Epithelial cell of proximal tubule (primary cell): ENCODE results near the gene CCDC178. TPM values are rescaled to one million over a fixed set of nuclear protein-coding genes. Genes with fewer than 3 reads are reported as not detected.
"Not testable (repeated sequence)": the region's sequence is repeated elsewhere in the genome, so short reads cannot be mapped to it uniquely, and the experiment has no call there.

ENCODE experiments used
- DNase-seq: peaks from one replicate; pipeline ENCODE4 v3.0.0-alpha.2; 2011; ENCODE audit warnings: low read depth
- H3K4me3 ChIP-seq: 2 replicates; pipeline ENCODE4 v1.5.1; 2011; ENCODE audit warnings: low read depth, mild to moderate bottlenecking, low read length
- CTCF ChIP-seq: conservative IDR thresholded peaks from 2 replicates; pipeline ENCODE4 v1.5.1; 2012; ENCODE audit warnings: low read depth, mild to moderate bottlenecking, low read length
- total RNA-seq: library from RNA; depleted of rRNA; stranded (reverse); fragments of >200 nt; gene quantifications from 2 replicates; pipeline ENCODE4 v1.2.3, GENCODE V29; 2015

CCDC178 gene
- total RNA-seq, 1 donor from 2014 or later, result not detected

DNA sequence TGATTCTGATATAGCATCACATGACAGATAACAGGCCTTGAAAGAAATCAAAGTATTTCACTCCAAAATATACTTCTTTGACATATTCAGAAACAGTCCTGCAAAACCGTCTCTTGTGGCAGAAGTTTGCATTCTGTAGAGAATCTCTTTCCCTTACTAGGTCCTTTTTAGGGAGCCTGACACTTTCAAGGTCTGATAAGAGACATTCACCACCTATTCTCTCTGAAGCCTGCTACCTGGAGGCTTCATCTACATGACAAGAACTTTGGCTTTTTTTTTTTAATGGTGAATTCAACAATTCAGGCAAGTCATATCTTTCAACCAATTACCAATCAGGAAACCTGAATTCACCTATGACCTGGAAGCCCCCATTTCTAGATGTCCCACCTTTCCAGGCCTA, 83.8 kb downstream of the CCDC178 start:
- TF ChIP-seq CTCF, result no peak
- no peak overlapping the region for H3K4me3 ChIP-seq
- DNase-seq, result no peak

GRCh38 chr18:33355756-33356155, 84.8 kb downstream of the CCDC178 start:
- no peak for TF ChIP-seq CTCF
- no peak overlapping the region for H3K4me3 ChIP-seq
- no peak for DNase-seq

DNA sequence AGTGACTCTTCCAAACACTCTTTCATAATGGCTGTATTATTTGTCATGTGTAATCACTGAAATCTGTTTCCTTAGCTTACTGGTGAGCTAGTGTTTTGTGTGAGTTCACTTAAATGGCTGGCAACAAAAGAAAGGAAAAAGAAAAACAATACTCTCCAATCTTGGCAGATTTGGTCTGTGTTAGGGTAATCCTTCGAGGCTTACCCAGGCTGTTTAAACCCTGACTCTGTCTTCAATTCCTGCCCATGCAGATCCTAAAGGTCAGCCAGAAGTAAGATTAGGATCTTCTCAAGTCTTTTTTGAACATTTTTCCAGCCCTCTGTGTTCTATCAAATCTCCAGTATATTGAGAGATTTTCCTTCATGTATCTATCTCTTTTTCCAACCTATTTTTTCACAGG, 85.3 kb downstream of the CCDC178 start:
- TF ChIP-seq CTCF, result no peak
- DNase-seq, result no peak

DNA sequence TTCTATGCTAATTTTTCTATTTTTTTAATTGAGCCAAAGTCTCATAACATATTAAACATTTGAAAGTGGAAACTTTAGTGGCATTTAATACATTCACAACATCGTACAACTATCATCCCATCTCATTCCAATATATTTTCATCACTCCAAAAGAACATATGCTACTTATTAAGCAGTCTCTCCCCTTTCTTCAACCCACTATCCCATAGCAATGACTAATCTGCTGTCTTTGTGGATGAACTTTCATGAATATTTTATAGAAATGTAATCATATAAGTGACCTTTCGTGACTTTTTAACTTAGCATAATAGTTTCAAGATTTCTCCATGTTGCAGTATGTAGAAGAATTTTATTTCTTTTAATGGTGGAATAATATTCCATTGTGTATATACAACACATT, 90.3 kb downstream of the CCDC178 start:
- TF ChIP-seq CTCF, result no peak
- DNase-seq, result no peak
- H3K4me3 ChIP-seq, result no peak overlapping the region

More for the DNA sequence above, 85.3 kb downstream of the CCDC178 start:
- H3K4me3 ChIP-seq, result no peak overlapping the region

GRCh38 chr18:33339733-33340132, 100.8 kb downstream of the CCDC178 start:
- H3K4me3 ChIP-seq, DNase-seq: not testable (repeated sequence)

DNA sequence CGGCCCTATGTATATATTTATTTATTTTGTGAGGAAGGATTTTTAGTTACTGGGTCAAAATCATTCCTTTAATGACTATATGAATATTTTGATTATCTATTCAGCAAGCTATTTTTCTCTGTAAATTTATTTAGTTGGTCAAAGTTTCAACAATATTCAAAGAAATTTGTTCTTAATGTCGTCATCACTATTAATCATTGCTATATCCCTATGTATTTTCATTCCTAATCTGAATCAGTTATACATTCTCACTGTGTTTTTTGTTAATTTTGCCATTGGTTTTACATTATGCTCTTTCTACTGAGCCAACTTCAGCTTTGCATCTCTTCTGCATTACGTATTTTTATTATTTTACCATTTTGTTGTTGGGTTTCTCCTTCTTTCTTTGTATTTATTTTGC, 105.7 kb downstream of the CCDC178 start:
- no peak overlapping the region for H3K4me3 ChIP-seq
- no peak for DNase-seq
- TF ChIP-seq CTCF, result no peak

- DNase-seq, result no peak
- no peak for TF ChIP-seq CTCF
- H3K4me3 ChIP-seq, result no peak overlapping the region
These were observed 109.8 kb downstream of the CCDC178 start for GRCh38 chr18:33330711-33331110.

- no peak for TF ChIP-seq CTCF
- DNase-seq, result no peak
- no peak overlapping the region for H3K4me3 ChIP-seq
These were observed 113.5 kb downstream of the CCDC178 start for GRCh38 chr18:33326975-33327374.
